OCI-LY1 (cell line): ENCODE data around the gene PCK2.

Experiments used
- EZH2 ChIP-seq: fragments of 200-600 bp; sonication (generic), shearing (Covaris generic); IDR thresholded peaks from 2 replicates; pipeline ENCODE4 v1.8.0; 2017; ENCODE audit warnings: borderline replicate concordance, mixed run types, mild to moderate bottlenecking, antibody characterized with exemption, low read length, moderate library complexity, mixed read lengths
- TF ChIP-seq, protein P1 (sequence below): fragments of 200-600 bp; sonication (generic), shearing (Covaris generic); IDR thresholded peaks from 2 replicates; pipeline ENCODE4 v1.5.1; 2017; ENCODE audit warnings: mild to moderate bottlenecking, antibody characterized with exemption, low read length, moderate library complexity, mixed read lengths

DNA sequence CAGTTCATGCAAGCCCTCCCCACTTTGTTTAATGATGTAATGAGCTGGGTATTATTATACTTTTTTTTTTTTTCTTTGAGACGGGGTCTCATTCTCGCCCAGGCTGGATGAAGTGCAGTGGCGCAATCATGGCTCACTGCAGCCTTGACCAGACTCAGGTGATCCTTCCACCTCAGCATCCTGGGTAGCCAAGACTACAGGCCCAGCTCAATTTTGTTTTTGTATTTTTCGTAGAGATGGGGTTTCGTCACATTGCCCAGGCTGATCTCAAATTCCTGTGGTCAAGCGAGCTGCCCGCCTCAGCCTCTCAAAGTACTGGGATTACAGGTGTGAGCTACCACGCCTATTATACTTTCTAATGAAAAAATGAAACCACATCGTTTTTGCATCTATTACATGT lies 15.9 kb downstream of the PCK2 start:
- TF ChIP-seq, protein P1, sequence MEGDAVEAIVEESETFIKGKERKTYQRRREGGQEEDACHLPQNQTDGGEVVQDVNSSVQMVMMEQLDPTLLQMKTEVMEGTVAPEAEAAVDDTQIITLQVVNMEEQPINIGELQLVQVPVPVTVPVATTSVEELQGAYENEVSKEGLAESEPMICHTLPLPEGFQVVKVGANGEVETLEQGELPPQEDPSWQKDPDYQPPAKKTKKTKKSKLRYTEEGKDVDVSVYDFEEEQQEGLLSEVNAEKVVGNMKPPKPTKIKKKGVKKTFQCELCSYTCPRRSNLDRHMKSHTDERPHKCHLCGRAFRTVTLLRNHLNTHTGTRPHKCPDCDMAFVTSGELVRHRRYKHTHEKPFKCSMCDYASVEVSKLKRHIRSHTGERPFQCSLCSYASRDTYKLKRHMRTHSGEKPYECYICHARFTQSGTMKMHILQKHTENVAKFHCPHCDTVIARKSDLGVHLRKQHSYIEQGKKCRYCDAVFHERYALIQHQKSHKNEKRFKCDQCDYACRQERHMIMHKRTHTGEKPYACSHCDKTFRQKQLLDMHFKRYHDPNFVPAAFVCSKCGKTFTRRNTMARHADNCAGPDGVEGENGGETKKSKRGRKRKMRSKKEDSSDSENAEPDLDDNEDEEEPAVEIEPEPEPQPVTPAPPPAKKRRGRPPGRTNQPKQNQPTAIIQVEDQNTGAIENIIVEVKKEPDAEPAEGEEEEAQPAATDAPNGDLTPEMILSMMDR: no peak
- no peak for TF ChIP-seq EZH2
